IPS DF 19.7 (cell line): ENCODE results near the gene BEGAIN.

Experiments used
- DNase-seq: peaks from one replicate; pipeline ENCODE4 v3.0.0-alpha.2; 2013; ENCODE audit warnings: low read depth, low spot score

BEGAIN gene

DNA sequence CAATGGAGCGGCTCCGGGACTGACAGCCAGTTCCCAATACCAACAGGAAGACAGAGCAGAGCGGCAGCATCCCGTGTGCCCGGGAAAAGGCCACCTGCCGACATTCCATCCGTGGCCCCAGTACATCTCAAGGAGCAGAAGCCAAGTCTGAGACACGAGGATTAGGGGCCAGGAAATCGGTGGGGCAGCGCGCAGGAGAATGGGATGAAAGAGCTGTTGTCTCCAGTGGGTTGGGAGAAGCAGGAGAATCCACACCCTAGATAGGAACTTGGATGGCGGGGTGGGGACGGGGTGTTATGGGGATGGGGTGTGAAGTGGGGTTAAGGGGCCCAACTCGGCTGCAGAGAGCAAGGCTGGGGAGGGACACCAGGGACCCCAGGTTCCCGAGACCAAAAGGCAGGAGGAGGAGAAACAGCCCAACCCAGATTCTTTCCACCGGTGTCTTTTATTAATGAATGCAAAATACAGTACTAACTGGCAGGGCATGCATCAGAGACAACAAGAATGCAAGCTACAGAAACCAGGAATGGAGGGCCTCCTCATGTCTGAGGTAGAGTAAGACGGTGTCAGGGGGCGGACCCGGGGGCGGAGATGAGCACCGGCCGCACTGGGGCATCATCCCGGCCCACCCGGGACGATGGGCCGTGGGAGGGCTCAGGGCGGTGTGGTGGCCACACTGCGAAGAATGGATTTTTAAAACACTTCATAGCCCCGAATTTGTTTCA, 50.3 kb downstream of the BEGAIN start:
- no peak for DNase-seq

DNA sequence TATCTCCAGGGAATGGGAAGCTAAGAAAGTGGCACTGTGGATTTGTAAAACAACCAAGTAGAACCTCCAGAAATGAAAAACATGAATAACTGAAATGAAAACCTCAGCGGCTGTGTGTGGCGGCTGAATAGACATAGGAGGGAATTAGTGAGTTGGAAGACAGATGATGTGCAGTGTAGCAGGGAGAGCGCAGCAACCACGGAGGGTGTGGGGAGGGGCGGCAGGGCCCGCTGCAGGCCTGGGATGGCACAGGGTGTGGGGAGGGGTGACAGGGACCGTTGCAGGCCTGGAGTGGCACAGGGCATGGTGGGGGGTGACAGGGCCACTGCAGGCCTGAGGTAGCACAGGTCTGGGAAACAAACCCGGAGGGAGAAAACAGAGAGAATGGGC, 51.1 kb downstream of the BEGAIN start:
- DNase-seq = no peak

DNA sequence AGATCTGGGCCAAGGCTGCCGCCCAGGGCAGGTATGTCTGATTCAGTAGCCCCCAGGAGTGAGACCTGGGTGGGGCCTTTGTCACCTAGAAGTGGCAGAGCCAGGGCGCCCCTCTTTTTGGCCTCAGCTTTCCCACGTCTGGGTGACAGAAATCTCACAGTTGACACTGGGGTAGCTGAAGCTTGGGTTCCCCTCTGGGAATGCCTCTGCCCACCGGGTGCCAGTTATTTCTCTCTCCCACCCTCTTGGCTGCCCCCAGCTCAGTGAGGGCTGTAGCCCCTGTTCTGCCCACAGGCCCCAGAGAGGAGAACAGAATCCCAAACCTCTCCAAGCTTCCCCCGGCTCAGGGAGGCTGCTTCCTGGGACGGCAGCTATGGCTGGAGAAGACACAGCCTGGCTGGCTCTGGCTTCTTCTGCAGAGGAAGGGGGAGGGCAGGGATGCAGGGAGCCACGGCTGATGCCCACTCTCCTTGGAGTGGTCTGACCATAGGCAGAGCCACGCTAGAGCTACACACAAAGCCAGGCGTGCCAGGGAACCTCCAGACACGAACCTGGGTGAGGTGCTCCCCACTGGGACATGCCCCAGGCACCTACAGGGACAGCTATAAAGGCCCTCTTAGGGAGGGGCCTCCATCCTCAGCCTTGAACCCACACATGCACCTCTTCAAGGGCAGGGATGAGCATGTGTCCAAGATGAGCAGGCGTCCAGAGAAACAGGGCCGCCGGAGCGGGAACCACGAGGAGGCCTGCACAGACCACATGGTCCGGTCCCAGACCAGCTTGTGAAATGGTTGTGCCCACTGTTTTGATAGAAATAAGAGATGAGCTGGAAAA, 51.7 kb downstream of the BEGAIN start:
- DNase-seq = no peak

DNA sequence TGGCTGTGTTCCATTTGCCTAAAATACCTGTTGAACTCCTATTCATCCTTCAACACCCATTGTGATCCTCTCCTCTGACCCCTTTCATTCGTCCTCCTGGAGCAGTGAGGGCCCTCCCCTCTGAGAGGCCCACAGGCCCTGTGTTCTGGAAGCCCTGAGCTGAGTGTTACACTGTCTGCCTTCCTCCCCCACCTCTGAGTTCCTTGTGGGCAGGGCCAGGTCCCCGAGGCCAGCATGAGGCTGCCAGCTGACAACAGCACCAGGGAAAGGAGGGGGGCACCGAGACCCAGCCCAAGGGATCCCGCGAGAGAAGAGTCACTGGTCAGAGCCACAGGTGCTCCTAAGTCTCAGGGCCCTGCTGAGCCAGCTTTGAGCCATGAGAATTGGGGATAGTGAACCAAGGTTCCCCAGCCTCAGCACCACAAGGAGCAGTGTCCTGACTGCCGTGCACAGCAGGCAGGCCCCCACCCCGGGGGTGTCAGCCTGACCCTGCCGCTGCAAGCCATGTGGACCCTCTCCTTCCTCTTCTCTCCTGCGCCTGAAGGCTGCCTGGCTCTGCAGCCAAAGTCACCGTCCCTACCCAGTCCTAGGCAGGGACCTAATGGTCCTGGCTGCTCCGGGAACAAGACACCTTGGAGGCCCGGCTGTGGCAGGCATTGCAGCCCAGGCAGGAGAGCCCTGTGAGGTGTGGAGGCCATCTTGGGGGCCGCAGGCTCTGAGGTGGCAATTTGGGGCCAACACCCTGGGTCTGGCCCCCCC, 52.5 kb downstream of the BEGAIN start:
- DNase-seq = no peak

DNA sequence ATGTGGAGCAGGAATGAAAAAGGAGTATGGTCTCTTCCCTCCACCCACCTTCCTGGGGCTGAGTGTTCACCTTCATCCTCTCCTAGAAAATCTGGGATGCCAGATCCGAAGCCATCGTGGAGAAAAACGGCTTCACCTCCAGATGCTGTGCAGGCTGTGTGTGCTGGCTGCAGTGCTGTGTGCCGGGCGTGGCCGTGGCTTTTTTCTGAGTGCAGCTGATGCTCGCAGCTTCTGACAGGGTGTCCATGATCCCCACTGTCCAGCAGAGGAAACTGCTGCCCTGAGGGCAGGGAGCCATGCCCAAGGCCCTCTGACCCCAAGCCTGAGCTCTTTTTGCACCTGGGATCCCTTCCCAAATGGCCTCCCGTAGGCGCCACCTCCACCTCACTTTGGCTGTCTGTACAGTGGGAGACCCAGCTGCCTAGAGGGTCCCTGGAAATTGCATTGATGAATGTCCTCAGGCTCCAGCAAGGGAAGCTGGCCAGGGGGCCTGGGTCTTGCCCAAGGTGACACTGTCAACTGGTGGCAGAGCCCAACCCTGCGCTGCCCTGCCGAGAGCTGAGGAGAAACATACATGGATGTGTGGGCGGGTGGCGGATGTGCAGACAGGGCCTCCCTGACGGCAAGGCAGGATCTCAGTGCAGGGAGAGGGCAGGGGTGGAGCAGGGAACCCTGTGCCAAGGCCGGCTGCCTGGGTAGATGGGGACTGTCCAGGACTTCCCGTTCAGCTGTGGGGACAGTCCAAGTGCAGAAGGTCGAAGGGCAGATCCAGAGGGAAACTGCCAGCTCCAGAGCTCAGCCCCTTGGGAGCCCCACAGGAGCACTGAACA, 53.3 kb downstream of the BEGAIN start:
- no peak for DNase-seq

DNA sequence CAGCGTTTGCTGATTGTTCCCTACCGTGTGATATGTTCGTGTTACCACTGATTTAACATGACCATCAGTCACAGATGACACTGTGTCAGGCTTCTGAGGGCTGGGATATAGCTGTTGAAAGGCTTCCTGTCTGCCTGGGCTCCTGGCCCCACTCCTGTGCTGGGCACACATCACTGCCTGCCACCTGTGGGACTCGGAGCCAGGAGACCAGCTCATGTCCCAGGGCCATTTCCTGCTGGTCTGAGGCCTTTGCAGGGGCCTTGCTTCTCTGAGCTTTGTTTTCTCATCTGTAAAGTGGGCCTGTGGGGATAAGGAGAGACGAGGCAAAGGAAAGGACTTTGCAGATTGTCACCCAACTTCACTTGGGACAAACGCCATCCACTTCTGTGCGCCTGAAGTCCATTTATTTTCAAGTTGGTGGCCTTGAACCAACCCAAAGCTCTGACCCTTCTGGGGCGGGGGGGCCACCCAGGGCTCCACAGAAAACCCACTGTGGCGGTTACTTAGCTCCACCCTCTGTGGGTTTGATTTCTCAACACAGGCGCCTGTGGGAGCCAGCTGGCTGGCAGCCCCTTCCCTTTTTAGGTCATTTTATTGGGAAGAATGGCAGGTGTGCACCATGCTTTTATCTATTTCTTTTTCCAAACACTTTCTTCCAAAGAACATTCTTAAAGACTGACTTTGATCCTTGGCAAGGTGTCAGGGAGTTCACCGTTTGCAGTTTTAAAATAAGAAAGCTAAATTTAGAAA, 54.1 kb downstream of the BEGAIN start:
- no peak for DNase-seq

DNA sequence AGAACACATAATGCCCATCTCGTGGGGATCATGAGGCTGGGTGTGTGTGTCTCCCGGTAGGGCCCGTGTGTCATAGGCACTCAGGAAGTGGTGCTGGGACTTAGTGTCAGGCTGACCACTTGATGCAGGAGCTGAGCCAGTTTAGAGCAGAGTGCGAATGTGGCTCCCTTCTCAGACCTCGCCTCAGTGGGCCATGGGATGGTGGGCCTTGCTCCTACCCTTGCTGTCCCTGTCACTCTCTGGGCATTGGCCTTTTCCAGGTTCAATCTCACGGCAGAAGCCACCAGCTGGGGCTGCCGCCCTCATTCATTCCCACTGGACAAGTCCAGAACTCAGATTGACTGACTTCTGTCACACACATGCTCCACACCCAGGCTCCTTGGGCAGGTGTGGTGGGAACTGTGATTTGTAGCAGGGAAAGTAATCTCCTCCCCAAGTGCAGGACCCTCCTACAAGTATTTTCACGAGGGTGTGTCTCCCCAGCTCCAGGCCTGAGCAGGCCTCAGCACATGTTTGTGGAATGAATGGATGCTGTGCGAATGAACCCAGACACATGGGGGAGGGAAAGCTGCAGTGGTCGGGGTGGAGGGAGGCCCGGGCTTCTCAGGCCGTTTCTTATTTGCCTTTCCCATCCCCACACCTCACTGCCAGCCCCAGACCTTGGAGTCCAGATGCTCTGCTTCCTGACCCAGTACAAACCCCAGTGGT, 54.9 kb downstream of the BEGAIN start:
- no peak for DNase-seq

DNA sequence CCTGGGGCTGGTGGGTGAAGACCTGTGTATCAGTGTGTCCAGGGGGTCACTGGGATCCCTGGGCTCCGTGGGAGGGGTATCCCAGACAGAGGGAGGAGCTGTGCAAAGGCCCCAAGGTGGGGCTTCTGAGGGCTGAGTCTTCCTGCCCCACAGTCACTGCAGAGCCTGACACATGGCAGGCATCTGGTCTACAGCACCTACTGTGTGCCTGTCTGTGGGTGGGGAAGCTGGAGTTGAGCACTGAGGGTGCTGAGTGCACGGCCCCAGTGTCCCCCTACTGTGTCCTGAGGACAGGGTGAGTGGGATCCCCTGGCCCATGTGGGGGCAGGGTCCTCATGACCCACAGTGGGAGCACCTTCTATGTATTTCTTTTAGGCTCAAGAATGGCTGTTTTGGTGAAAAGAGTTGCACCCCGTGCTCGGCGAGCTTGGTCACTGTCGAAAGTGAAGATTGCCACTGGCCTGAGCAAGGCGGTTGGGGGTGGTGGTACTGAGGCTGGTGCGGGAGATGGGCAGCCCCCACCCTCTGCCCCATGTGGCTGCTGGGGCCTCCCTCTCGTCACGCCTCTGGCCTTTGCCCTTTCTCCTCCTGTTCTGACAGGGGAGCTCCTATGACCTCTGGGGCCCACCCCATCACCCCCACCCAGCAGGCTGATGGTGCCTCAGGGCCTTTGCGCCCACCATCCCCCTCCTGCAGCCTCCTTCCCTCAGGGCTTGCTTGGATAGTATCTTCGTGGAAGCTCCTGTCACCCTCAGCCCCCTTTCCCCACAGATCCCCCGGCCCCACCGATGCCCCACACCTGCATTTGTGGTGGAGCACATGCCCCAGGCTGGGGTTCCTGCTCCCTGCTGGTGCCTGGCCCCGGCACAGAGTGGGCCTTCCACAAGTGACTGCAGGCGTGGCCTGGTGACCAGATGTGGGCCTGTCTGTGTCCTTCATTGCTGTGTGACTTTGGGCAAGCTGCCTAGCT, 55.8 kb downstream of the BEGAIN start:
- DNase-seq = no peak

DNA sequence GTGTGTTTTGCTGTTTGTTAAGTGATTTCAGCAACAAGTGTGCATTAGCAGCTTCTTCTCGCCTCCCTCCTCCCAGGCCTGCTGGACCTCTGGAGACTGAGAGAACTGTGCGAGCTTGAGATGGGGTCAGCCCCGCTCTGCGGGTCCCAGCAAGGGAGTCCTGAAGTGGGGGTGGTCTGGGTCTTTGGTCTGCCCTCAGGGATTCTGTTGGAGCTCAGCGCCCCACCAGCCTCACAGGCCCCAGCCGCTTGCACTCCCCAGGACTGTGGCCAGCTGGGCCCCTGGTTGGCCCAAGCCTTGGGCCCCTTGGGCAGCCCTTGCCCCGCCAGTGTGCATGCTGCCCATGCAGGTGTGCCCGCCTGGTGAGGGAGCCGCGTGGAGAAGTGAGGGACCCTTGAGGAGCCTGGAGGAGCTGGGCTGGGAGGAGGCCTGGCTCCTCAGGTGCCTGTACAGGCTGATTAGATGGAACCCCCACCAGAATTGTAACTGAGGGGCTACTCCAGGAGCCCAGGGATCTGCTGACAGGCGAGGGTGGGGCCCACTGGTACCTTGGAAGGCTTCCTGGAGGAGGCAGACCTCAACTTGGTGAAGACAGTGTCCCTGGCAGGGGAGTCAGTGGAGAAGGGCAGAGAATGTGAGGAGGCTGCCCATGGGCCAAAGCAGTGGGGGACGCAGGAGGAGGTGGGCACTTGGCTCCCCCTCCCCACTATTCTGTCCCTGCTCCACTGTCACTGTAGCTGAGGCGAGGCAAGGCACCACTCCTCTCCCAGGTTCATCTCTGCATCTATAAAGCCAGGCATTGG, 56.7 kb downstream of the BEGAIN start:
- no peak for DNase-seq

DNA sequence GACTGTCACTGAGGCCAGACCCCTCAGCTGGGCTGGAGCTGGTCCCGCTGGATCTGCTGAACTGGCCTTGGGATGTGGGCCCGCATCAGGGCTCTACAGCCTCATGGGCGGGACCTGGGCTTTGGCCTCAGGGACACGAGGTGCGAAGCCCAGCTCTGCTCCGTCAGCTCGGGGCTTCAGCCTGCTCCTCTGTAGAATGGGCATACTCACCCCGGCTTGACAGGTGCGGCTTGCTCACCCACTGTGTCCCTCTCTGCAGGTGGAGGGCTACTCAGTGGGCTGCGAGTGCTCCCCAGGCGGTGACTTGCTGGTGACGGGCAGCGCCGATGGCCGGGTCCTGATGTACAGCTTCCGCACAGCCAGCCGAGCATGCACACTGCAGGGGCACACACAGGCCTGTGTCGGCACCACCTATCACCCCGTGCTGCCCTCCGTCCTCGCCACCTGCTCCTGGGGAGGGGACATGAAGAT, 57.6 kb downstream of the BEGAIN start:
- no peak for DNase-seq

DNA sequence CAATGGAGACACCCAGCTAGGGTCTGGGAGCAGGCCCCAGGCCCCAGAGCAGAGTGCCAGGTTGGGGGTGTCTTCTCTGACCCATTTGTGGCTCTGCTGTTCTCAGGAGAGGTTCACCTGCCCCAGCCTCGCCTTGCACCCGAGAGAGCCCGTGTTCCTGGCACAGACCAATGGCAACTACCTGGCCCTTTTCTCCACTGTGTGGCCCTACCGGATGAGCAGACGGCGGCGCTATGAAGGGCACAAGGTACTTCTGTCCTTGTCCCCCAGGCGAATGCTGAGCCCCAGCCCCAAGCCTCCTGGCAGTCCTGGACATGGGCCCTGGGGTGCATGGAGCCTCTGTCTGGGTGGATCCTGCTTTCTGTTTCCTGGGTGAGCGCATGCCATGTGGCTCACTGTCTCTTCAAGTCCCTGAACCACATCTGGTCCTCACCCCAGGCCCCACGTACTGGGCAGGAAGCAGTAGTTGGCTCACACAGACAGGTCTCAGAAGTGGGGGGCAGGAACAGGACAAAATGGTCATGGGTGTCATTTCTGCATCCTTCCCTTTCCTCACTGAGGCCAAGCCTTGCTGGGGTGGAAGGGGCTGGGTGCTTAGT, 58.2 kb downstream of the BEGAIN start:
- DNase-seq = no peak

DNA sequence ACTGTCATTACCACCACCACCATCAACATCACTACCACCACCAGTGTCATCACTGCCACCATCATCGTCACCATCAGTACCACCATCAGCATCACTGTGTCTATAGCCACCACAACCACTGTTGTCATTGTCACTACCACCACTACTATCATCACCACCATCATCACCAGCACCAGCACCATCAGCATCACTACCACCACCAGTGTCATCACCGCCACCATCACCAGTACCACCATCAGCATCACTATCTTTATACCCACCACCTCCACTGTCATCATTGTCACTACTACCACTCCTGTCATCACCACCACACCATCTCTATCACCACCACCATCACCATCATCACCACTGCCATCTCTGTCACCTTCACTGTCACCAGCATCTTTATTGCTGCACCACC, 60.6 kb downstream of the BEGAIN start:
- DNase-seq = no peak

DNA sequence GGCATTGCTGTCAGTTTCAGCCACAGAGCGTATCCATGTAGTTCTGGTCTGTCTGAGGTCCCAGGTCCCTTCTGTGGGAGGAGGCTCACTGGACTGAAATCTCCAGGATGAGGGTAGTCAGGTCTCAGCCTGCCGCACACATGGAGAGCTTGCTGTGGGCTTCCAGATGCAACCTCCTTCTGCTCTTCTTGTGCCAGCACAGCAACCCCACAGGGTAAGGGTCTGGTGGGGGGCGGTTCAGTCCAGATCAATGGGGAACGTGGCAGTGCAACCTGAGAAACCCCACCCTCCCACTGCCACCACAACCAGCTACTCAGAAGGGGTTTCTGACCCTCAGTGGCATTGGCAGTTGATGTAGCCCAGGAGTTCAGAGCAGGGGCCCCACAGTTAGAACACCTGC, 61.2 kb downstream of the BEGAIN start:
- DNase-seq = no peak

DNA sequence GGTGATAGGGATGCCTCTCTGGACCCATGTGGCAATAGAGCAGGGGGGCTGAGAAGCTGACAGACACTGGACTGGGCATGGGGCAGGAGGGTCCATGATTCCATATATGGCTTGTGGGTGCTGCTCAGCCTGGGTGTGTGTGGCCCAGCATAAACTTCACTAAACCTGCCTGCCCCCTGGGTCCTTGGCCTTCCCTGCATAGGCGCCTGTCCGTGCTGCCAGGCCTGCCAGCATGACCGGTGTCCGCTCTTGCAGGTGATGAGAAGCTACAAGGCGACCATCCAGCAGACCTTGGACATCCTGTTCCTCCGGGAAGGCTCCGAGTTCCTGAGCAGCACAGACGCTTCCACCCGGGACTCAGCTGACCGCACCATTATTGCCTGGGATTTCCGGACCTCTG, 61.6 kb downstream of the BEGAIN start:
- DNase-seq = no peak

DNA sequence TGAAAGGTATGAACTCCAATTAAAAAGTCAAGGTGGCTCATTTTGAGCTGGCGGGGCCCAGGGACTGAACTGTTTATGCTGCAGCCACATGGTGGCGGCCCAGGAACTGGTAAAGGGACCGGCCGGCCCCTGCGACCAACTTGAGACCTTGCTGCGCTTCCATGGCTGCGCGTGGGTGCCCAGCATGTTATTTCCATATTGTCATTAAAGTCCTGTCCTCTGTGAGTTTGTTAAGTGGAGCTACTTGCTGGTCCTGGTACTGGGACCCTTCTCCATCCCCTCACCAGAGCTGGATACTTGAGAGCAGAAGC, 62.3 kb downstream of the BEGAIN start:
- no peak for DNase-seq

DNA sequence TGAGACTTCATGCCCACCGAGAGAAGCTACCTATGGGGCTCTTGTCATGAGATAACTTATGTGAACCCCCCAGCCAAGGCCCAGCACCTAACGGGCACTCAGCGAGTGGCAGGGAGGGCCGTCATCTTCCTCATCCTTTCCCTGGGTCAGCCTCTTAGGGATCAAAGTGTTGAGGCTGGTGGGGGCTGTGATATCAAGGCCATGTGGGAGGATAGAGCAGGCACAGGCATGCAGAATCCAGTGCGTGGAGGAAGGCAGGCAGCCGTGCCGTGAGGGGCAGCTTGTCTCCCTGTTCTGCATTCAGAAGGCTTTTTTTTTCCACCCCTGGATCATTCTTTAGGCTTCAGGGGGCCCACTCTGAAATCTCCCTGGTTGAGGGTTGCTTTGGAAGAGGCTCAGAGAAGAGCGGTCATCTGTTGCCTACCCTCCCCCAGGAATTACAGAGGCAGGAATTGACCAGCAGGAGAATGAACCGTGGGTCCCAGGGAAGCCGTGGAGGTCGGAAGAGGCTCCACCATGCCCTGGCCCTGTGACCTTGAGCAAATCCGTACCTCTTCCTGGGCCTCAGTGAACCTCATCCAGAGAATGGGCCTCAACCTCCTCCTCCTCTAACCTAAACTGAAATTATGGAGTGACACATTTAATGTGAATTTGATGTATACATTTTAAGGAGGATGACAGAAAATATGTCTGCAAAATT, 62.8 kb downstream of the BEGAIN start:
- DNase-seq = no peak

DNA sequence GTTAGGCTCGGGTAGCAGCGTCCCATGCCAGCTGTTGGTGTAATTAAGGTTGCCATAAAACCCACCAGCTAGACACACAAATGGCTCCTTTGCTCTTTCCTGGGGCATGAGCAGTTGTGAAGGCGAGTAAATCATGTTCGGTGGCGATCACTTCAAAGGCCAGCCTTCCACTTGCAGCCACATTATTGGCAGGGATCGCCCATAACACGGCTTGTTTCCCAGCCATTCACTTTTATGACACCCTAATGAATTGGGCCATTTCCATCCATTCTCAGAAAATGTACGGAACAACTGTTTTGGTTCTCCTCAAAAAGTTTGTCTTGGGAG, 63.4 kb downstream of the BEGAIN start:
- no peak for DNase-seq
